M059J (cell line): ENCODE results near the gene A3GALT2. TPM values are rescaled to one million over a fixed set of nuclear protein-coding genes. Genes with fewer than 3 reads are reported as not detected.

Experiments used
- DNase-seq: peaks from one replicate; pipeline ENCODE4 v3.0.0-alpha.2; 2012; ENCODE audit warnings: low read depth
- total RNA-seq: library from RNA; depleted of rRNA; stranded (reverse); fragments of >200 nt; shearing (Covaris generic); gene quantifications from 2 replicates; pipeline ENCODE4 v1.2.3, GENCODE V29; 2014

A3GALT2 gene
- total RNA-seq, 1 experiment from 2014 or later, result not detected

GRCh38 chr1:33350611-33351280 is 29.8 kb upstream of the A3GALT2 start:
- DNase-seq, result no peak

GRCh38 chr1:33349778-33350610 is 29.1 kb upstream of the A3GALT2 start:
- DNase-seq, result peak; percentile 84

- peak; percentile 55 for DNase-seq
These were observed 28.3 kb upstream of the A3GALT2 start for GRCh38 chr1:33349081-33349759.

- peak; percentile 54 for DNase-seq
These were observed 27.8 kb upstream of the A3GALT2 start for GRCh38 chr1:33348676-33349080.

- DNase-seq, result peak; percentile 73
These were observed 27.3 kb upstream of the A3GALT2 start for GRCh38 chr1:33348194-33348593.

- peak; percentile 55 for DNase-seq
These were observed 26.7 kb upstream of the A3GALT2 start for GRCh38 chr1:33347650-33347992.

GRCh38 chr1:33346927-33347649 is 26.2 kb upstream of the A3GALT2 start:
- peak; percentile 99 for DNase-seq

GRCh38 chr1:33346533-33346926 is 25.6 kb upstream of the A3GALT2 start:
- DNase-seq, result no peak

- no peak for DNase-seq
These were observed 24.1 kb upstream of the A3GALT2 start for GRCh38 chr1:33344896-33345560.

- DNase-seq, result no peak
These were observed 22.6 kb upstream of the A3GALT2 start for GRCh38 chr1:33343539-33343938.

GRCh38 chr1:33342041-33342723 is 21.3 kb upstream of the A3GALT2 start:
- DNase-seq, result peak; percentile 96

GRCh38 chr1:33341190-33341589 is 20.3 kb upstream of the A3GALT2 start:
- DNase-seq, result no peak

GRCh38 chr1:33339413-33339812 is 18.5 kb upstream of the A3GALT2 start:
- no peak for DNase-seq

GRCh38 chr1:33338440-33339211 is 17.7 kb upstream of the A3GALT2 start:
- peak; percentile 20 for DNase-seq

- peak; percentile 28 for DNase-seq
These were observed 17.1 kb upstream of the A3GALT2 start for GRCh38 chr1:33338048-33338439.

- DNase-seq, result no peak
These were observed 16.5 kb upstream of the A3GALT2 start for GRCh38 chr1:33337441-33337840.

GRCh38 chr1:33336580-33336979 is 15.7 kb upstream of the A3GALT2 start:
- no peak for DNase-seq

- DNase-seq, result no peak
These were observed 14.1 kb upstream of the A3GALT2 start for GRCh38 chr1:33335020-33335419.

- DNase-seq, result no peak
These were observed 13.2 kb upstream of the A3GALT2 start for GRCh38 chr1:33334081-33334552.

GRCh38 chr1:33332881-33333280 is 12.0 kb upstream of the A3GALT2 start:
- no peak for DNase-seq
